ENCODE data around the gene RNF150. TPM values are rescaled to one million over a fixed set of nuclear protein-coding genes. Genes with fewer than 3 reads are reported as not detected.

RNF150 gene
- total and polyA plus RNA-seq, 2 of the 8 experiments (the other 6 are each of a cell fraction or from before 2014, with no cell fraction given) = 3.4 to 4.8 TPM

DNA sequence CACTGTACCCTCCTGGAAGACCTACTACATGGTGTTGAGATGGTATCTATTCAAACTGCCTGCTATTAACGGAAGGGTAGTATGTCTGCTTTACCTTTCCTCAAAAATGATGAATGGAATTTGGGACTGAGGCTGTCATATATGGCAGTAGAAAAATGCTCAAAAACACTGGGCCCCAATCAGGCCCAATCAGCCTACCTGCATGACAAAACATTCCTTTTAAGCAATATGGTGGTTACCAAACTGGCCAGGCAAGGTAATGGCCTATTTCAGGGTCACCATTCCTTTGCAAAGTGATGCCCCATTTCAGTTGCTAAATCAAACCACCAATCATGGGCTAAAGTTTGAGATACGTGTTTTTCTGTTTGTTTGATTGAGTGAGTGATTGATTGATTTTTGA lies 14.9 kb downstream of the RNF150 start (continued):
- TF ChIP-seq, protein P1, sequence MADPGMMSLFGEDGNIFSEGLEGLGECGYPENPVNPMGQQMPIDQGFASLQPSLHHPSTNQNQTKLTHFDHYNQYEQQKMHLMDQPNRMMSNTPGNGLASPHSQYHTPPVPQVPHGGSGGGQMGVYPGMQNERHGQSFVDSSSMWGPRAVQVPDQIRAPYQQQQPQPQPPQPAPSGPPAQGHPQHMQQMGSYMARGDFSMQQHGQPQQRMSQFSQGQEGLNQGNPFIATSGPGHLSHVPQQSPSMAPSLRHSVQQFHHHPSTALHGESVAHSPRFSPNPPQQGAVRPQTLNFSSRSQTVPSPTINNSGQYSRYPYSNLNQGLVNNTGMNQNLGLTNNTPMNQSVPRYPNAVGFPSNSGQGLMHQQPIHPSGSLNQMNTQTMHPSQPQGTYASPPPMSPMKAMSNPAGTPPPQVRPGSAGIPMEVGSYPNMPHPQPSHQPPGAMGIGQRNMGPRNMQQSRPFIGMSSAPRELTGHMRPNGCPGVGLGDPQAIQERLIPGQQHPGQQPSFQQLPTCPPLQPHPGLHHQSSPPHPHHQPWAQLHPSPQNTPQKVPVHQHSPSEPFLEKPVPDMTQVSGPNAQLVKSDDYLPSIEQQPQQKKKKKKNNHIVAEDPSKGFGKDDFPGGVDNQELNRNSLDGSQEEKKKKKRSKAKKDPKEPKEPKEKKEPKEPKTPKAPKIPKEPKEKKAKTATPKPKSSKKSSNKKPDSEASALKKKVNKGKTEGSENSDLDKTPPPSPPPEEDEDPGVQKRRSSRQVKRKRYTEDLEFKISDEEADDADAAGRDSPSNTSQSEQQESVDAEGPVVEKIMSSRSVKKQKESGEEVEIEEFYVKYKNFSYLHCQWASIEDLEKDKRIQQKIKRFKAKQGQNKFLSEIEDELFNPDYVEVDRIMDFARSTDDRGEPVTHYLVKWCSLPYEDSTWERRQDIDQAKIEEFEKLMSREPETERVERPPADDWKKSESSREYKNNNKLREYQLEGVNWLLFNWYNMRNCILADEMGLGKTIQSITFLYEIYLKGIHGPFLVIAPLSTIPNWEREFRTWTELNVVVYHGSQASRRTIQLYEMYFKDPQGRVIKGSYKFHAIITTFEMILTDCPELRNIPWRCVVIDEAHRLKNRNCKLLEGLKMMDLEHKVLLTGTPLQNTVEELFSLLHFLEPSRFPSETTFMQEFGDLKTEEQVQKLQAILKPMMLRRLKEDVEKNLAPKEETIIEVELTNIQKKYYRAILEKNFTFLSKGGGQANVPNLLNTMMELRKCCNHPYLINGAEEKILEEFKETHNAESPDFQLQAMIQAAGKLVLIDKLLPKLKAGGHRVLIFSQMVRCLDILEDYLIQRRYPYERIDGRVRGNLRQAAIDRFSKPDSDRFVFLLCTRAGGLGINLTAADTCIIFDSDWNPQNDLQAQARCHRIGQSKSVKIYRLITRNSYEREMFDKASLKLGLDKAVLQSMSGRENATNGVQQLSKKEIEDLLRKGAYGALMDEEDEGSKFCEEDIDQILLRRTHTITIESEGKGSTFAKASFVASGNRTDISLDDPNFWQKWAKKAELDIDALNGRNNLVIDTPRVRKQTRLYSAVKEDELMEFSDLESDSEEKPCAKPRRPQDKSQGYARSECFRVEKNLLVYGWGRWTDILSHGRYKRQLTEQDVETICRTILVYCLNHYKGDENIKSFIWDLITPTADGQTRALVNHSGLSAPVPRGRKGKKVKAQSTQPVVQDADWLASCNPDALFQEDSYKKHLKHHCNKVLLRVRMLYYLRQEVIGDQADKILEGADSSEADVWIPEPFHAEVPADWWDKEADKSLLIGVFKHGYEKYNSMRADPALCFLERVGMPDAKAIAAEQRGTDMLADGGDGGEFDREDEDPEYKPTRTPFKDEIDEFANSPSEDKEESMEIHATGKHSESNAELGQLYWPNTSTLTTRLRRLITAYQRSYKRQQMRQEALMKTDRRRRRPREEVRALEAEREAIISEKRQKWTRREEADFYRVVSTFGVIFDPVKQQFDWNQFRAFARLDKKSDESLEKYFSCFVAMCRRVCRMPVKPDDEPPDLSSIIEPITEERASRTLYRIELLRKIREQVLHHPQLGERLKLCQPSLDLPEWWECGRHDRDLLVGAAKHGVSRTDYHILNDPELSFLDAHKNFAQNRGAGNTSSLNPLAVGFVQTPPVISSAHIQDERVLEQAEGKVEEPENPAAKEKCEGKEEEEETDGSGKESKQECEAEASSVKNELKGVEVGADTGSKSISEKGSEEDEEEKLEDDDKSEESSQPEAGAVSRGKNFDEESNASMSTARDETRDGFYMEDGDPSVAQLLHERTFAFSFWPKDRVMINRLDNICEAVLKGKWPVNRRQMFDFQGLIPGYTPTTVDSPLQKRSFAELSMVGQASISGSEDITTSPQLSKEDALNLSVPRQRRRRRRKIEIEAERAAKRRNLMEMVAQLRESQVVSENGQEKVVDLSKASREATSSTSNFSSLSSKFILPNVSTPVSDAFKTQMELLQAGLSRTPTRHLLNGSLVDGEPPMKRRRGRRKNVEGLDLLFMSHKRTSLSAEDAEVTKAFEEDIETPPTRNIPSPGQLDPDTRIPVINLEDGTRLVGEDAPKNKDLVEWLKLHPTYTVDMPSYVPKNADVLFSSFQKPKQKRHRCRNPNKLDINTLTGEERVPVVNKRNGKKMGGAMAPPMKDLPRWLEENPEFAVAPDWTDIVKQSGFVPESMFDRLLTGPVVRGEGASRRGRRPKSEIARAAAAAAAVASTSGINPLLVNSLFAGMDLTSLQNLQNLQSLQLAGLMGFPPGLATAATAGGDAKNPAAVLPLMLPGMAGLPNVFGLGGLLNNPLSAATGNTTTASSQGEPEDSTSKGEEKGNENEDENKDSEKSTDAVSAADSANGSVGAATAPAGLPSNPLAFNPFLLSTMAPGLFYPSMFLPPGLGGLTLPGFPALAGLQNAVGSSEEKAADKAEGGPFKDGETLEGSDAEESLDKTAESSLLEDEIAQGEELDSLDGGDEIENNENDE (IDR thresholded peaks at IDR 0.05; ENCODE audit: insufficient replicate concordance, low read length) = no peak
- TF ChIP-seq TAF7 (optimal IDR thresholded peaks at IDR 0.05; ENCODE audit: borderline replicate concordance, low read depth, low read length) = no peak
- TF ChIP-seq GTF2F1 (IDR thresholded peaks at IDR 0.05; ENCODE audit: borderline replicate concordance, low read depth, low read length) = no peak
- no peak for TF ChIP-seq CREB1 (IDR thresholded peaks at IDR 0.05)
- TF ChIP-seq RFX5 (IDR thresholded peaks at IDR 0.05; ENCODE audit: borderline replicate concordance, low read depth, low read length) = no peak
- TF ChIP-seq TAF1 (IDR thresholded peaks at IDR 0.05; ENCODE audit: low read depth, low read length) = no peak
- TF ChIP-seq JUN (IDR thresholded peaks at IDR 0.05; ENCODE audit: low read depth, low read length) = no peak
- TF ChIP-seq SP1 (IDR thresholded peaks at IDR 0.05; ENCODE audit: low read depth, low read length) = no peak
- TF ChIP-seq TBP (IDR thresholded peaks at IDR 0.05; ENCODE audit: low read depth, low read length) = no peak
- TF ChIP-seq USF2 (IDR thresholded peaks at IDR 0.05; ENCODE audit: low read length) = no peak

Data from H1 (cell line).